ENCODE results near the gene ASCC1. TPM values are rescaled to one million over a fixed set of nuclear protein-coding genes. Genes with fewer than 3 reads are reported as not detected.

Gene ASCC1
- total and polyA plus RNA-seq, 2 donors (not counting 3 experiments of a cell fraction or from before 2014, with no cell fraction given) = 16.0 to 24.9 TPM

DNA sequence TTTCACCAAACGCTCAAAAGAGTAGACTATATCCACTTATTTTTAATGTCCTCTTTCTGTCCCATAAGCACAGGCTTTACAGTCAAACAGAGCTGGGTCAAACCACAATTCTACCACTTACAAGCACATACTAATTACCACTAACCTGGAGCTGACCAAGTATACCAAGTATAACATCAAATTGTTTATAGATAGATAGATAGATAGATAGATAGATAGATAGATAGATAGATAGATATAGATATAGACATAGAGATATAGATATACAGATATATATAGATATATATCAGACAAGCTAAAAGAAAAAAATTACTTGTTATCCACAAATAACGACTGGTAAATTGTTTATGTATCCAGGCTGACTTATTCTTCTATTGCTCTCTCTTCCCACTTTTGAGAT is 75.2 kb downstream of the ASCC1 start:
- Histone ChIP-seq H3K4me2 (ENCODE audit: insufficient read depth, low read length) (no peak overlapping the region), H3K27ac (ENCODE audit: insufficient read depth, low read depth, low read length) (no peak overlapping the region), H3K36me3 (ENCODE audit: control insufficient read depth in 2 of 2, extremely low read depth in 1 of 2, insufficient read depth in 2 of 2, low read length in 2 of 2) (no peaks in the 10 kb centered on the region), H3K4me1 (ENCODE audit: control insufficient read depth, extremely low read depth, insufficient read depth, low read length) (no peaks in the 10 kb centered on the region), H3K9ac (replicated peaks; ENCODE audit: extremely low read depth, insufficient read depth, low read length) (no peak overlapping the region), H3K4me3 (replicated peaks in 1 of 3; ENCODE audit: insufficient read depth in 1 of 3, low read depth in 1 of 3, low read length in 3 of 3) (no peak overlapping the region), H3K9me3 (replicated peaks; ENCODE audit: control insufficient read depth, insufficient read depth, low read length) (no peaks in the 10 kb centered on the region), H3K27me3 (ENCODE audit: control insufficient read depth in 2 of 2, insufficient read depth in 2 of 2, low read length in 2 of 2) (no peaks in the 10 kb centered on the region), H4K20me1 (replicated peaks; ENCODE audit: control insufficient read depth, extremely low read depth, insufficient read depth, low read length) (no peaks in the 10 kb centered on the region), H3K79me2 (ENCODE audit: control insufficient read depth, insufficient read depth, low read length) (no peaks in the 10 kb centered on the region), H2AFZ (ENCODE audit: low read depth, low read length) (no peak overlapping the region), H3K9me1 (replicated peaks; ENCODE audit: control insufficient read depth, extremely low read depth, insufficient read depth, low read length) (no peaks in the 10 kb centered on the region)
- FAIRE-seq (no peak), DNase-seq (ENCODE audit: low read depth, low spot score) (no peak)
- CTCF ChIA-PET = interaction anchor here (0.8 to 2.0 kb wide), 2 partner anchors 9 to 92 kb away, joined by 3 to 10 read pairs; no protein-coding TSS in a partner anchor
- no TSS peak for BruUV-seq (replicated peaks)
- POLR2A ChIA-PET = interaction anchor here (0.6 kb wide), 1 partner anchor 70 kb away, joined by 5 read pairs; no protein-coding TSS in a partner anchor
- intact Hi-C loops (cut with micrococcal nuclease) (no loop called here), dilution Hi-C loops (cut with MboI; ENCODE audit: extremely low pct_ligation_motif_present, low sequenced_read_pairs) (no loop called here)
- no peak for TF ChIP-seq POLR2A (IDR thresholded peaks at IDR 0.05; ENCODE audit: low read depth, low read length)
- TF ChIP-seq, protein P1, sequence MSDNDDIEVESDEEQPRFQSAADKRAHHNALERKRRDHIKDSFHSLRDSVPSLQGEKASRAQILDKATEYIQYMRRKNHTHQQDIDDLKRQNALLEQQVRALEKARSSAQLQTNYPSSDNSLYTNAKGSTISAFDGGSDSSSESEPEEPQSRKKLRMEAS (IDR thresholded peaks at IDR 0.05; ENCODE audit: insufficient read depth, insufficient read length) = no peak
- TF ChIP-seq JUN (IDR thresholded peaks at IDR 0.05; ENCODE audit: borderline replicate concordance, insufficient read depth, insufficient read length, low read depth) = no peak
- TF ChIP-seq MYC (IDR thresholded peaks at IDR 0.05; ENCODE audit: low read depth, low read length) = no peak
- no peak for TF ChIP-seq FOS (IDR thresholded peaks at IDR 0.05; ENCODE audit: borderline replicate concordance, insufficient read depth, low read length)

DNA sequence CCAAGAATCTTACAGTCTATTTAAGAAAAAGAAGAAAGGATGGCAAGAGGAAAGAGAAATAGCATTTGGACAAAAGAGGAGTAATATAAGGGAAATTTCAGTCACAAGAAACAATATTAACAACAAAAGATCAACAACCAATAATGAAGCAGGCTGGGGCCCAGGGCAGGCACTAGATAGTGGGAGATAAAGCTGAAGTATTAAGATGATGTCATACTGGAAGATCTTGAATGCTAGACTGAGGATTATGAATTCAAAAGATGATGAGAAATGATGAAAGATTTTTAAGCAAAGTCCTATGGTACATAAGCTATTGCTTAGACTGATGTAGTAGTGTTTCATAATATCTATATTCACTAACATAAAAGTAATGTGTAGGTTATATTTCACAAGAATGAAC is 75.9 kb downstream of the ASCC1 start:
- CTCF ChIA-PET = interaction anchor here (0.6 to 5.8 kb wide), 2 partner anchors 14 to 150 kb away, joined by 3 to 44 read pairs; no protein-coding TSS in a partner anchor
- H3K36me3 ChIP-seq (ENCODE audit: control insufficient read depth in 2 of 2, extremely low read depth in 1 of 2, insufficient read depth in 2 of 2, low read length in 2 of 2) = no peaks in the 10 kb centered on the region

More for the DNA sequence above, 75.9 kb downstream of the ASCC1 start:
- Histone ChIP-seq H3K27me3 (ENCODE audit: control insufficient read depth in 2 of 2, insufficient read depth in 2 of 2, low read length in 2 of 2) (no peaks in the 10 kb centered on the region), H4K20me1 (replicated peaks; ENCODE audit: control insufficient read depth, extremely low read depth, insufficient read depth, low read length) (no peaks in the 10 kb centered on the region), H3K4me1 (ENCODE audit: control insufficient read depth, extremely low read depth, insufficient read depth, low read length) (no peaks in the 10 kb centered on the region), H2AFZ (ENCODE audit: low read depth, low read length) (no peak overlapping the region), H3K79me2 (ENCODE audit: control insufficient read depth, insufficient read depth, low read length) (no peaks in the 10 kb centered on the region), H3K9ac (replicated peaks; ENCODE audit: extremely low read depth, insufficient read depth, low read length) (no peak overlapping the region), H3K9me3 (replicated peaks; ENCODE audit: control insufficient read depth, insufficient read depth, low read length) (no peaks in the 10 kb centered on the region), H3K9me1 (replicated peaks; ENCODE audit: control insufficient read depth, extremely low read depth, insufficient read depth, low read length) (no peaks in the 10 kb centered on the region), H3K4me3 (replicated peaks in 1 of 3; ENCODE audit: insufficient read depth in 1 of 3, low read depth in 1 of 3, low read length in 3 of 3) (no peak overlapping the region), H3K4me2 (ENCODE audit: insufficient read depth, low read length) (no peak overlapping the region), H3K27ac (ENCODE audit: insufficient read depth, low read depth, low read length) (no peak overlapping the region)
- intact Hi-C loops (cut with micrococcal nuclease) (no loop called here), dilution Hi-C loops (cut with MboI; ENCODE audit: extremely low pct_ligation_motif_present, low sequenced_read_pairs) (no loop called here)
- BruUV-seq (replicated peaks) = no TSS peak
- TF ChIP-seq POLR2AphosphoS5 (IDR thresholded peaks at IDR 0.05; ENCODE audit: insufficient read depth, low read depth, low read length) (no peak), GATA2 (IDR thresholded peaks at IDR 0.05; ENCODE audit: insufficient read depth, insufficient read length, low read depth, low read length) (no peak), MYC (IDR thresholded peaks at IDR 0.05; ENCODE audit: low read depth, low read length) (no peak), FOS (IDR thresholded peaks at IDR 0.05; ENCODE audit: borderline replicate concordance, insufficient read depth, low read length) (no peak), POLR2A (IDR thresholded peaks at IDR 0.05; ENCODE audit: low read depth, low read length) (no peak), EZH2 (IDR thresholded peaks at IDR 0.05; ENCODE audit: borderline replicate concordance, low read depth, low read length, severe bottlenecking) (no peak), JUN (IDR thresholded peaks at IDR 0.05; ENCODE audit: borderline replicate concordance, insufficient read depth, insufficient read length, low read depth) (no peak)
- TF ChIP-seq, protein P1 (IDR thresholded peaks at IDR 0.05; ENCODE audit: insufficient read depth, insufficient read length) = no peak
- TF ChIP-seq, protein P2, sequence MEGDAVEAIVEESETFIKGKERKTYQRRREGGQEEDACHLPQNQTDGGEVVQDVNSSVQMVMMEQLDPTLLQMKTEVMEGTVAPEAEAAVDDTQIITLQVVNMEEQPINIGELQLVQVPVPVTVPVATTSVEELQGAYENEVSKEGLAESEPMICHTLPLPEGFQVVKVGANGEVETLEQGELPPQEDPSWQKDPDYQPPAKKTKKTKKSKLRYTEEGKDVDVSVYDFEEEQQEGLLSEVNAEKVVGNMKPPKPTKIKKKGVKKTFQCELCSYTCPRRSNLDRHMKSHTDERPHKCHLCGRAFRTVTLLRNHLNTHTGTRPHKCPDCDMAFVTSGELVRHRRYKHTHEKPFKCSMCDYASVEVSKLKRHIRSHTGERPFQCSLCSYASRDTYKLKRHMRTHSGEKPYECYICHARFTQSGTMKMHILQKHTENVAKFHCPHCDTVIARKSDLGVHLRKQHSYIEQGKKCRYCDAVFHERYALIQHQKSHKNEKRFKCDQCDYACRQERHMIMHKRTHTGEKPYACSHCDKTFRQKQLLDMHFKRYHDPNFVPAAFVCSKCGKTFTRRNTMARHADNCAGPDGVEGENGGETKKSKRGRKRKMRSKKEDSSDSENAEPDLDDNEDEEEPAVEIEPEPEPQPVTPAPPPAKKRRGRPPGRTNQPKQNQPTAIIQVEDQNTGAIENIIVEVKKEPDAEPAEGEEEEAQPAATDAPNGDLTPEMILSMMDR (IDR thresholded peaks at IDR 0.05; ENCODE audit: extremely low read depth in 1 of 2, insufficient read depth in 1 of 2, low read depth in 1 of 2, low read length in 2 of 2) = no peak
- no peak for DNase-seq (ENCODE audit: low read depth, low spot score)
- POLR2A ChIA-PET = no interaction called here
- FAIRE-seq = no peak
